ENCODE results near the gene ITPK1. TPM values are rescaled to one million over a fixed set of nuclear protein-coding genes. Genes with fewer than 3 reads are reported as not detected.

Gene ITPK1
- total and polyA plus RNA-seq, 12 donors = 47.1 to 152 (median 92.7) TPM

DNA sequence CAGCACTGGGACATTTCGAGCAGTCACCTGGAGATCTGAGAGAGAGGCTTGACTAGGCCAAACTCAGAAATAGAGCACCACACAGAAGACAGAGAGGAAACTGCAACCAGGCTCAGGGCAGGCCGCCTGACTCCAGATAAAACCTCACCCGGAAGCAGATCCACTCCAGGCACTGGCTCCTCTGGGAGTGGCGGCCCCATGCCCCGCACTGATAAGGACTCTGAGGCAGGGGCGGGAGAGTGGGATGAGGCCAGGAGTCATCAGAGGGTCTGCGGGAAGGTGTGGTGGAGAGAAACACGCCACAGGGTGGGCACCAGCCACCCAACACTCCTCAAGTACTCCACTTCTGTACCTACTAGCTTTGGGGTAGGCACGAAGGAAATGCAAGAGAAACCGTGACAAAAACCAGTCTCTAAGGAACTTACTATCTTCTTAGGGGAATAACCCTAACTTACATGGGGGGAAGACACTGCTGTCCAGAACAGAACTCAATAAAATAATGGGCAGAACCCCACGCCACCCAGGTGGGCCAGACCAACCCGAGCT, 121.5 kb downstream of the ITPK1 start:
- WGBS, 2 donors = 82 to 88% methylated on average over 12 of the region's 12 CpGs
- peaks cover 0 to 43% (median 0%) of the 10 kb centered on the region in 9 donors for H3K36me3 ChIP-seq
- intact Hi-C loops (cut with DNase I) = loop anchor here in 1 of 10 donors (5.0 kb wide), 1 partner anchor 48 kb away; no protein-coding TSS in a partner anchor
- peak in 4 of 8 donors; percentile 3 to 24 (median 13) for ATAC-seq
- no peaks in the 10 kb centered on the region for H3K27me3 ChIP-seq
- peak overlapping the region; percentile 70 to 88 (median 84) for H3K27ac ChIP-seq
- H3K4me1 ChIP-seq = peaks cover 8 to 66% (median 43%) of the 10 kb centered on the region in 9 donors
- H3K9me3 ChIP-seq = no peaks in the 10 kb centered on the region
- TF ChIP-seq, protein P1, sequence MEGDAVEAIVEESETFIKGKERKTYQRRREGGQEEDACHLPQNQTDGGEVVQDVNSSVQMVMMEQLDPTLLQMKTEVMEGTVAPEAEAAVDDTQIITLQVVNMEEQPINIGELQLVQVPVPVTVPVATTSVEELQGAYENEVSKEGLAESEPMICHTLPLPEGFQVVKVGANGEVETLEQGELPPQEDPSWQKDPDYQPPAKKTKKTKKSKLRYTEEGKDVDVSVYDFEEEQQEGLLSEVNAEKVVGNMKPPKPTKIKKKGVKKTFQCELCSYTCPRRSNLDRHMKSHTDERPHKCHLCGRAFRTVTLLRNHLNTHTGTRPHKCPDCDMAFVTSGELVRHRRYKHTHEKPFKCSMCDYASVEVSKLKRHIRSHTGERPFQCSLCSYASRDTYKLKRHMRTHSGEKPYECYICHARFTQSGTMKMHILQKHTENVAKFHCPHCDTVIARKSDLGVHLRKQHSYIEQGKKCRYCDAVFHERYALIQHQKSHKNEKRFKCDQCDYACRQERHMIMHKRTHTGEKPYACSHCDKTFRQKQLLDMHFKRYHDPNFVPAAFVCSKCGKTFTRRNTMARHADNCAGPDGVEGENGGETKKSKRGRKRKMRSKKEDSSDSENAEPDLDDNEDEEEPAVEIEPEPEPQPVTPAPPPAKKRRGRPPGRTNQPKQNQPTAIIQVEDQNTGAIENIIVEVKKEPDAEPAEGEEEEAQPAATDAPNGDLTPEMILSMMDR (IDR thresholded peaks at IDR 0.05) = no peak
- no peak overlapping the region for H3K4me3 ChIP-seq
- DNase-seq = peak in 1 of 2 donors; percentile 15

DNA sequence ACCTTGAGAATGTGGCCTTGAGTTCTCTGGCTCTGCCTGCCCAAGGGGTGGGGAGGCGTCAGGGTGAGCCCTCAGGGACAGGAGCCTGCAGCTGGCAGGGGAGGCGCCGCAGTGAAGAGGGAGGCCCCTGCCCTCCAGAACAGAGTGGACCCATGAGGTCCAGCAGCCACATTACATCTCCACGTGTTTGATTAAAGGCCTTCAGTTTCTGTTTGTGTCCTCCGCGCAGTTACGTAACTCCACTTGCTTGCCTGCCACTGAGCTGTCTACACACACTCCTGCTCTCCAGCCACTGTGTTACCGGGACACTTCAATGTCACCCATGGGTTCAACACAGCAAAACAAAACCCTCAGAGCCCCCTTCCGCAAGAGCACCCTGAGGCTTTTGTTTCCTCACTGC, 122.4 kb downstream of the ITPK1 start:
- DNase-seq (peak; percentile 57 to 59), ATAC-seq (peak; percentile 71 to 90 (median 85))
- Histone ChIP-seq H3K27ac (peak overlapping the region; percentile 70 to 88 (median 84)), H3K4me1 (peaks cover 7 to 56% (median 41%) of the 10 kb centered on the region in 9 donors), H3K36me3 (peaks cover 0 to 37% (median 0%) of the 10 kb centered on the region in 9 donors), H3K4me3 (no peak overlapping the region), H3K27me3 (no peaks in the 10 kb centered on the region), H3K9me3 (no peaks in the 10 kb centered on the region)
- WGBS, 2 donors = 50 to 67% methylated on average over 9 of the region's 9 CpGs
- intact Hi-C loops (cut with DNase I) = loop anchor here in 1 of 10 donors (5.0 kb wide), 1 partner anchor 49 kb away; no protein-coding TSS in a partner anchor
- TF ChIP-seq, protein P1 (IDR thresholded peaks at IDR 0.05) = no peak

DNA sequence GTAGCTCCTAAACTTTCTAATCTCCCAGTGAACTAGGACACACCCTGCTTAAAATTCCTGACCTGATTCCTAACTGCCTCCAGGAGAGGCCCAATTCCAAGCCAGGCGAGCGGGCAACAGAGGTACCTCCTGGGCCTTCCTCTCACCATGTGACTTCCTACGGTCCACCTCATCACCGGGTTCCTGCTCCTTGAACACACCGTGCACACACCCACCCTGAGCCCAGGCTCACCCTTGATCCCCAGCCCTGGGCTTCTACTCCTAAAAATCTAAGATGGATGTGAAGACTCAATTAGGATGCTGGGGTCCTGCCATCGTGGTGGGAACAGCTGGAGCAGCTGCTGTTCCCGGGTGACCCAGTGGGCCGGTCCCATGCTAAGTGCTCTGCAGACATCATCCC, 124.2 kb downstream of the ITPK1 start:
- ATAC-seq (no peak), DNase-seq (no peak)
- WGBS, 2 donors = 95 to 97% methylated on average over 8 of the region's 8 CpGs
- Histone ChIP-seq H3K27me3 (no peaks in the 10 kb centered on the region), H3K4me1 (peaks cover 12 to 58% (median 47%) of the 10 kb centered on the region in 9 donors), H3K4me3 (no peak overlapping the region), H3K36me3 (peaks cover 0 to 33% (median 0%) of the 10 kb centered on the region in 9 donors), H3K27ac (peak overlapping the region in 5 of 10 donors; percentile 37 to 88 (median 49)), H3K9me3 (no peaks in the 10 kb centered on the region)
- TF ChIP-seq, protein P1 (IDR thresholded peaks at IDR 0.05) = no peak
- intact Hi-C loops (cut with DNase I) = loop anchor here in 1 of 10 donors (5.0 kb wide), 1 partner anchor 51 kb away; no protein-coding TSS in a partner anchor

DNA sequence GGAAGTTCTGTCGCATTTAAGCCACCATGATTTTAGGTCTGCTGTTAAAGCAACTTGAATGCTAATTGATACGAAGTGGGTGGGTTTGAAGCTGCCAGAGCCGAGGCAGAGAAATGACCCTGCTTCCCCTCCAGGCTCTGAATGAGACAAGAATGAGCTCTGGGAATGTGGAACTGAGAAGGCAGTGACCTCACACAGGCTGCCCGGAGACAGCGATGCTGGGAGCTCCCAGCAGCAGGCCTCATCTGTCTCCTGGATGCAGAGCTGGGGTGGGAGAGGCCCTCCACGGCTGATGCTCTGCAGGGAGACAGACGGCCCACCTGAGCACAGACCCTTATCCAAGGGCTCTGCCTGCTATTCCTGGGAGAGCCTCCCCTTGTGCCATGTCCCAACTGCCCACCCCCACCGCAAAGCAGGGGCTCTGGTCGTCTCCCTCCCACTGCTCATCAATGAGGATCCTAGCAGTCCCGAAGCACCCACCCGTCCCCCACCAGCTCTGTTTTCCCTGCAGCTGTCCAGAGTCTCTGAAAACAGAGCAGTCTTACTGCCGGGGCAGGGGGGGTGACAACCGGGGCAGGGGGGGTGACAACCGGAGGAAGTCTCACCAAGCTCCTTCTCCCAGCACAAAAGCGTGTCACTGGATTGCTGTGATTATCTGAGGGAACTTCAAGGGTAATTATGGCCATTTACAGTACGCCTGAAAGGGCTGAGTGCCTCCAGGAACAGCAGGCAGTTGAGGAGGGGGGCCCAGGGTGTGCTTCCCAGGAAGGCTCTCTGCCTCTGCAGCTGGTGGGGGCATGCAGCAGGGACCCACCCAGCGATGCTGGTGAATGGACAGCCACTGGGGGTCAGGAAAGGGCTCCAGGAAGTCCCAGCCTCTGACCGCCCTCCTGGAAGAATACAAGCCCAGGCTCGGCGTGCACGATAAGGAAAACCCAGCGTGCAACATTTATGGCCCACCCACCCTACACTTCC, 125.0 kb downstream of the ITPK1 start:
- TF ChIP-seq, protein P1 (IDR thresholded peaks at IDR 0.05) = peak in 3 of 9 donors; percentile 12 to 34 (median 15)
- peaks cover 0 to 32% (median 0%) of the 10 kb centered on the region in 9 donors for H3K36me3 ChIP-seq
- intact Hi-C loops (cut with DNase I) = loop anchor here in 1 of 10 donors (5.0 kb wide), 1 partner anchor 52 kb away; no protein-coding TSS in a partner anchor
- H3K27ac ChIP-seq = peak overlapping the region in 6 of 10 donors; percentile 9 to 88 (median 48)
- ATAC-seq = peak in 3 of 8 donors; percentile 7 to 31 (median 27)
- no peak overlapping the region for H3K4me3 ChIP-seq
- no peaks in the 10 kb centered on the region for H3K27me3 ChIP-seq
- 65 to 66% methylated on average over 22 of the region's 22 CpGs for WGBS, 2 donors
- H3K9me3 ChIP-seq = no peaks in the 10 kb centered on the region
- peak in 1 of 2 donors; percentile 23 for DNase-seq
- peaks cover 15 to 66% (median 55%) of the 10 kb centered on the region in 9 donors for H3K4me1 ChIP-seq

Measured in heart right ventricle (tissue), 16 donors.